ENCODE results near the gene PDGFD.

PDGFD gene

GRCh38 chr11:103904324-103904667, 259.7 kb downstream of the PDGFD start:
- DNase-seq: no peak

GRCh38 chr11:103903621-103904323, 260.2 kb downstream of the PDGFD start:
- no peak for DNase-seq

- DNase-seq: no peak
Measured at GRCh38 chr11:103902994-103903393, 261.0 kb downstream of the PDGFD start.

- DNase-seq: no peak
Measured at GRCh38 chr11:103901656-103902055, 262.3 kb downstream of the PDGFD start.

GRCh38 chr11:103898577-103899336, 265.2 kb downstream of the PDGFD start:
- no peak for DNase-seq

- no peak for DNase-seq
Measured at GRCh38 chr11:103898065-103898464, 265.9 kb downstream of the PDGFD start.

- DNase-seq: no peak
Measured at GRCh38 chr11:103897160-103897936, 266.6 kb downstream of the PDGFD start.

GRCh38 chr11:103895106-103895505, 268.8 kb downstream of the PDGFD start:
- DNase-seq: no peak

- DNase-seq: no peak
Measured at GRCh38 chr11:103894673-103895072, 269.3 kb downstream of the PDGFD start.

GRCh38 chr11:103894034-103894433, 269.9 kb downstream of the PDGFD start:
- no peak for DNase-seq

GRCh38 chr11:103893371-103893770, 270.6 kb downstream of the PDGFD start:
- no peak for DNase-seq

- DNase-seq: no peak
Measured at GRCh38 chr11:103892603-103893002, 271.3 kb downstream of the PDGFD start.

GRCh38 chr11:103890654-103891053, 273.3 kb downstream of the PDGFD start:
- no peak for DNase-seq

- no peak for DNase-seq
Measured at GRCh38 chr11:103889679-103890078, 274.3 kb downstream of the PDGFD start.

GRCh38 chr11:103888541-103888951, 275.4 kb downstream of the PDGFD start:
- DNase-seq: no peak

GRCh38 chr11:103887001-103887658, 276.8 kb downstream of the PDGFD start:
- DNase-seq: no peak

- no peak for DNase-seq
Measured at GRCh38 chr11:103883856-103884255, 280.1 kb downstream of the PDGFD start.

GRCh38 chr11:103883291-103883690, 280.7 kb downstream of the PDGFD start:
- no peak for DNase-seq

GRCh38 chr11:103881584-103881983, 282.4 kb downstream of the PDGFD start:
- no peak for DNase-seq

- DNase-seq: no peak
Measured at GRCh38 chr11:103880968-103881367, 283.0 kb downstream of the PDGFD start.

GRCh38 chr11:103878646-103879045, 285.3 kb downstream of the PDGFD start:
- no peak for DNase-seq

- DNase-seq: no peak
Measured at GRCh38 chr11:103877221-103877620, 286.7 kb downstream of the PDGFD start.

GRCh38 chr11:103875855-103876510, 288.0 kb downstream of the PDGFD start:
- DNase-seq: no peak
